ENCODE results near the gene UMODL1. TPM values are rescaled to one million over a fixed set of nuclear protein-coding genes. Genes with fewer than 3 reads are reported as not detected.

The UMODL1 gene
- total RNA-seq, 1 experiment from 2014 or later, result 0.20 TPM

DNA sequence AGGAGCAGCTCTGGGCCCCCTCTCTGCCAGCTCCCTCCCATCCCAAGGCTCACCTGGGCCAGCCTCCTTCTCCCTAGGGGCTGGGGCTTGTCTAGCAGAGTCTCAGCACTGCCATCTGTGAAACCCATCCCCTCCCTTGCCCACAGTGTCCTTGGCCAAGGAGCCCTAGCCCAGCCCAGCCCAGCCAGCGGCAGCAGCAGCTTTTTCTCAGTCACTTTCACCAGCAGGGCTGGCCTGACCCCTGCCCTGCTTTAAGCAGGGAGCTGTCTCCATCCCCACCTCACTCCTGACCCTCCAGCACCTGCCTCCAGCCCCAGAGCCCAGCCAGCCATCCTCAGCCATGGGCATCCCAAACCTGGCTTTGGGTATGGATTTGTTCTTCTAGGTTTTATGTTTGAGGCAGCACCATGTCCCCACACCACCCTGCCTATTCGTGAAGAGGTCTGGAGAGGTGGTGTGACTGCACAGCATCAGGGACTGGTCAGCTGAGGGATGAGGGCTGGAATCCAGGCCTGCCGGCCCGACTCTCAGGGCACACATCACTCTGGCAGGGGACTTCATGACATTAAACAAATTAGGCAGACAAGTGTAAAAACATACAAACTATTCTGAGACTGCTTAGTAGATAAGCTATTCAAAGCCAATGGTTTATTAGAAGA is 111.7 kb downstream of the UMODL1 start:
- no peak overlapping the region for H3K4me3 Mint-ChIP-seq (ENCODE audit: unreplicated experiment)
- no peak overlapping the region for H3K27ac Mint-ChIP-seq (ENCODE audit: unreplicated experiment)
- Histone ChIP-seq H3K36me3 (ENCODE audit: control insufficient read depth, insufficient read depth, low read length) (no peaks in the 10 kb centered on the region), H3K4me3 (ENCODE audit: low read depth, low read length) (no peak overlapping the region), H3K27me3 (replicated peaks; ENCODE audit: control insufficient read depth, insufficient read depth, low read length) (no peaks in the 10 kb centered on the region), H3K9me3 (peaks cover 4% of the 10 kb centered on the region; the same call in 1 of the 2 replicates), H3K4me1 (no peaks in the 10 kb centered on the region)
- DNase-seq, result no peak
- intact Hi-C loops (cut with micrococcal nuclease; ENCODE audit: unreplicated experiment), result no loop called here
- no peaks in the 10 kb centered on the region for H3K36me3 Mint-ChIP-seq (ENCODE audit: insufficient read depth, unreplicated experiment)
- CTCF ChIA-PET, result no interaction called here
- no peak for TF ChIP-seq CTCF (IDR thresholded peaks at IDR 0.05; ENCODE audit: insufficient read depth in 1 of 2, low read depth in 1 of 2, low read length in 1 of 2, severe bottlenecking in 1 of 2, unreplicated experiment in 1 of 2)
- peaks cover 3% of the 10 kb centered on the region for H3K27me3 Mint-ChIP-seq (ENCODE audit: insufficient read depth, unreplicated experiment)
- POLR2A ChIA-PET, result no interaction called here
- H3K4me1 Mint-ChIP-seq (ENCODE audit: low read depth, unreplicated experiment), result no peaks in the 10 kb centered on the region
- no TSS peak for BruUV-seq (replicated peaks)
- no peaks in the 10 kb centered on the region for H3K9me3 Mint-ChIP-seq (ENCODE audit: unreplicated experiment)

DNA sequence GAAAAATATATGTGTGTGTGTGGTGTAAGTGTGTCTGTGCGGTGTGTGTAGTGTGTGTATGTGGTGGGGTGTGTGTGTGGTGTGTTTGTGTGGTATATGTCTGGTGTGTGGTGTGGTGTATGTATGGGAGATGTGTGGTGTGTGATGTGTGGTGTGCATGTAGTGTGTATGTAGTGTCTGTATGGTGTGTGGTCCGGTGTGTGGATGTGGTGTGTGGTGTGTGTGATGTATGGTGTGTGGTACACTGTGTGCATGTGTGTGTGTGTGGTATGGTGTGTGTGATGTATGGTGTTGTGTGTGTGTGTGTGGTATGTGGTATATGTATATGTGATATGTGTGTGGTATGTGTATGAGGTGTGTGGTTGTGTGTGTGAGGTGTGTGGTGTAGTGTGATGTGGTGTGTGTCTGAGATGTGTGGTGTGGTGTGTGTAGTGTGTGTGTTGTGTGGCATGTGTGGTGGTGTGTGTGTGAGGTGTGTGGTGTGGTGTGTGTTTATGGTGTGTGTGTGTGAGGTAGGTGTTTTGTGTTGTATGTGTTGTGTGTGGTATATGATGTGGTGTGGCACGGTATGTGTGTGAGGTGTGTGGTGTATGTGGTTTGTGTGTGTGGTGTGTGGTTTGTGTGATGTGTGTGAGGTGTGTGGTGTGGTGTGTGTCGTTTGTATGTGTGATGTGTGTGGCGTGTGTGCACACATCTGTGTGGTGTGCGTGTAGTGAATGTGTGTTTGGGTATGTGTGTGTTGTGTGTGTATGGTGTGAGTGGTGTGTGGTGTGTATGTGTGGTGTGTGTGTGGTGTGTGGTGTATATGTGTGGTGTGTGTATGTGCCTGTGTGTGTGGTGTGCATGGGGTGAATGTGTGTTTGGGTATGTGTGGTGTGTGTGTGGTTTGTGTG is 112.5 kb downstream of the UMODL1 start:
- Histone ChIP-seq H3K4me1 (no peaks in the 10 kb centered on the region), H3K36me3 (ENCODE audit: control insufficient read depth, insufficient read depth, low read length) (no peaks in the 10 kb centered on the region), H3K9me3 (peaks cover 4% of the 10 kb centered on the region; the same call in 1 of the 2 replicates), H3K27me3 (replicated peaks; ENCODE audit: control insufficient read depth, insufficient read depth, low read length) (no peaks in the 10 kb centered on the region), H3K4me3 (ENCODE audit: low read depth, low read length) (no peak overlapping the region)
- H3K4me1 Mint-ChIP-seq (ENCODE audit: low read depth, unreplicated experiment), result no peaks in the 10 kb centered on the region
- CTCF ChIA-PET, result no interaction called here
- intact Hi-C loops (cut with micrococcal nuclease; ENCODE audit: unreplicated experiment), result no loop called here
- H3K27me3 Mint-ChIP-seq (ENCODE audit: insufficient read depth, unreplicated experiment), result peaks cover under 1% of the 10 kb centered on the region
- TF ChIP-seq CTCF (IDR thresholded peaks at IDR 0.05; ENCODE audit: insufficient read depth in 1 of 2, low read depth in 1 of 2, low read length in 1 of 2, severe bottlenecking in 1 of 2, unreplicated experiment in 1 of 2), result no peak
- BruUV-seq (replicated peaks), result no TSS peak
- no peak overlapping the region for H3K27ac Mint-ChIP-seq (ENCODE audit: unreplicated experiment)
- H3K4me3 Mint-ChIP-seq (ENCODE audit: unreplicated experiment), result no peak overlapping the region
- no peak for DNase-seq
- POLR2A ChIA-PET, result no interaction called here
- H3K36me3 Mint-ChIP-seq (ENCODE audit: insufficient read depth, unreplicated experiment), result no peaks in the 10 kb centered on the region
- H3K9me3 Mint-ChIP-seq (ENCODE audit: unreplicated experiment), result no peaks in the 10 kb centered on the region

- Mint-ChIP-seq H3K27me3 (ENCODE audit: insufficient read depth, unreplicated experiment) (no peaks in the 10 kb centered on the region), H3K9me3 (ENCODE audit: unreplicated experiment) (no peaks in the 10 kb centered on the region), H3K4me3 (ENCODE audit: unreplicated experiment) (no peak overlapping the region), H3K36me3 (ENCODE audit: insufficient read depth, unreplicated experiment) (no peaks in the 10 kb centered on the region), H3K4me1 (ENCODE audit: low read depth, unreplicated experiment) (no peaks in the 10 kb centered on the region), H3K27ac (ENCODE audit: unreplicated experiment) (no peak overlapping the region)
- Histone ChIP-seq H3K27me3 (replicated peaks; ENCODE audit: control insufficient read depth, insufficient read depth, low read length) (no peaks in the 10 kb centered on the region), H3K4me3 (ENCODE audit: low read depth, low read length) (no peak overlapping the region), H3K4me1 (no peaks in the 10 kb centered on the region), H3K9me3 (peaks cover 4% of the 10 kb centered on the region; the same call in 1 of the 2 replicates), H3K36me3 (ENCODE audit: control insufficient read depth, insufficient read depth, low read length) (no peaks in the 10 kb centered on the region)
- ChIA-PET CTCF (interaction anchor here (0.6 kb wide), 1 partner anchor 370 kb away, joined by 5 read pairs; no protein-coding TSS in a partner anchor), POLR2A (no interaction called here)
- no peak for TF ChIP-seq CTCF (IDR thresholded peaks at IDR 0.05; ENCODE audit: insufficient read depth in 1 of 2, low read depth in 1 of 2, low read length in 1 of 2, severe bottlenecking in 1 of 2, unreplicated experiment in 1 of 2)
- DNase-seq, result no peak
- no TSS peak for BruUV-seq (replicated peaks)
- intact Hi-C loops (cut with micrococcal nuclease; ENCODE audit: unreplicated experiment), result no loop called here
Observed at GRCh38 chr21:42186591-42186990, 115.5 kb downstream of the UMODL1 start.
